ENCODE data around the gene HS1BP3. TPM values are rescaled to one million over a fixed set of nuclear protein-coding genes. Genes with fewer than 3 reads are reported as not detected.

HS1BP3 gene
- total RNA-seq, 1 experiment from 2014 or later: 17.1 TPM

DNA sequence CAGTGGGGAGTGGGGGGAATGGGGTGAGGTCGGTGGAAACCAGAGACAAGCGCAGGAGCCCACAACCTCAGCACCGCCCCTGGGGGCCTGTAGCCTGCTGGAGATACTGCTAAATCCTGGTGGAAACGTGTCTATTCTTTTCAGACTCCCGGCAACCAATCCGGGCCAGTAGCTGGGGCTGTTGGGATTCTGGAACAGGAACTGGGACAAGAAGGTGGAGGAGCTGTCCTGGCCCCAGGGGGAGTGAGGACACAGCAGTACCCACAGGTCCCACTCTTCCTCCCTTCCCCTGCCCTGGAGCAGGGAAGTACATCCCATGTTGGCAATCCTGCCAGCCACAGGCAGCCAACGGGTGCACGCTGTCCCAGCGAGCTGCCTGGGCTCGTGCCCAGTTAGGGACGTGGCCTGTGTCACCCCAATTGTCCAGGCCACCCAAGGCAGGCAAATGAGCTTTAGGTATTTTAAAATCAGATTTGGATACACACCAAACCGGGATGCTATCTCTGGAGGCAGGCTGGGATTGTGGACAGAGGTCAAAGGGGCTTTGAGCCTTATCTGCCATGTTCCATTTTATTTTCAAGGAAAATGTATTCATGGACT is 51.8 kb downstream of the HS1BP3 start (continued):
- TF ChIP-seq, protein P1, sequence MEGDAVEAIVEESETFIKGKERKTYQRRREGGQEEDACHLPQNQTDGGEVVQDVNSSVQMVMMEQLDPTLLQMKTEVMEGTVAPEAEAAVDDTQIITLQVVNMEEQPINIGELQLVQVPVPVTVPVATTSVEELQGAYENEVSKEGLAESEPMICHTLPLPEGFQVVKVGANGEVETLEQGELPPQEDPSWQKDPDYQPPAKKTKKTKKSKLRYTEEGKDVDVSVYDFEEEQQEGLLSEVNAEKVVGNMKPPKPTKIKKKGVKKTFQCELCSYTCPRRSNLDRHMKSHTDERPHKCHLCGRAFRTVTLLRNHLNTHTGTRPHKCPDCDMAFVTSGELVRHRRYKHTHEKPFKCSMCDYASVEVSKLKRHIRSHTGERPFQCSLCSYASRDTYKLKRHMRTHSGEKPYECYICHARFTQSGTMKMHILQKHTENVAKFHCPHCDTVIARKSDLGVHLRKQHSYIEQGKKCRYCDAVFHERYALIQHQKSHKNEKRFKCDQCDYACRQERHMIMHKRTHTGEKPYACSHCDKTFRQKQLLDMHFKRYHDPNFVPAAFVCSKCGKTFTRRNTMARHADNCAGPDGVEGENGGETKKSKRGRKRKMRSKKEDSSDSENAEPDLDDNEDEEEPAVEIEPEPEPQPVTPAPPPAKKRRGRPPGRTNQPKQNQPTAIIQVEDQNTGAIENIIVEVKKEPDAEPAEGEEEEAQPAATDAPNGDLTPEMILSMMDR (IDR thresholded peaks at IDR 0.05 in 2 of 3, conservative IDR thresholded peaks at IDR 0.05 in 1 of 3; ENCODE audit: borderline replicate concordance in 1 of 3, insufficient read depth in 1 of 3, low read depth in 2 of 3, low read length in 2 of 3): no peak
- TF ChIP-seq SRF (IDR thresholded peaks at IDR 0.05; ENCODE audit: low read depth) (no peak), EGR1 (IDR thresholded peaks at IDR 0.05; ENCODE audit: low read depth) (no peak), JUND (IDR thresholded peaks at IDR 0.05) (no peak)

- POLR2A ChIA-PET: interaction anchor here (2.9 kb wide), 1 partner anchor 151 kb away, joined by 17 read pairs; the partner anchor contains the start of gene RHOB
- H3K4me2 ChIP-seq (ENCODE audit: low read length): no peak overlapping the region
- RAD21 ChIA-PET (ENCODE audit: low non-redundant PET in 1 of 2, low total read pairs in 2 of 2, uncharacterized antibody in 2 of 2, unreplicated experiment in 2 of 2): no interaction called here
- H3K36me3 ChIP-seq (ENCODE audit: control insufficient read depth in 1 of 2, insufficient read depth in 2 of 2, low read length in 2 of 2): no peaks in the 10 kb centered on the region
- H3K9me2 ChIP-seq (ENCODE audit: insufficient read depth): no peaks in the 10 kb centered on the region
- H3K27ac ChIP-seq (ENCODE audit: low read depth, low read length): no peak overlapping the region
- no peak overlapping the region for H3K4me3 ChIP-seq (replicated peaks in 1 of 2; ENCODE audit: low read depth in 1 of 2, low read length in 2 of 2)
- DNase-seq (ENCODE audit: low read depth, low spot score): no peak
- intact Hi-C loops (cut with micrococcal nuclease): no loop called here
- ATAC-seq: no peak
- no peaks in the 10 kb centered on the region for H3K27me3 ChIP-seq (ENCODE audit: insufficient read depth, low read length)
- no peaks in the 10 kb centered on the region for H3K79me2 ChIP-seq (ENCODE audit: insufficient read depth, low read length)
- H4K20me1 ChIP-seq (ENCODE audit: insufficient read depth): no peaks in the 10 kb centered on the region
- no peaks in the 10 kb centered on the region for H3K9me3 ChIP-seq (ENCODE audit: control insufficient read depth in 1 of 2, insufficient read depth in 1 of 2, low read depth in 1 of 2, low read length in 2 of 2)
- no TSS peak for BruUV-seq (replicated peaks)
- H2AFZ ChIP-seq (ENCODE audit: low read depth, low read length, poor library complexity, severe bottlenecking): no peak overlapping the region
- CTCF ChIA-PET: interaction anchor here (1.3 to 1.5 kb wide), 2 partner anchors 11 to 147 kb away, joined by 3 to 5 read pairs; no protein-coding TSS in a partner anchor
- H3K9ac ChIP-seq (ENCODE audit: low read length): no peak overlapping the region
- peaks cover 27 to 52% of the 10 kb centered on the region in 2 experiments for H3K4me1 ChIP-seq (ENCODE audit: control insufficient read depth in 1 of 2, insufficient read depth in 2 of 2, low read length in 2 of 2)
- TF ChIP-seq, protein P2, sequence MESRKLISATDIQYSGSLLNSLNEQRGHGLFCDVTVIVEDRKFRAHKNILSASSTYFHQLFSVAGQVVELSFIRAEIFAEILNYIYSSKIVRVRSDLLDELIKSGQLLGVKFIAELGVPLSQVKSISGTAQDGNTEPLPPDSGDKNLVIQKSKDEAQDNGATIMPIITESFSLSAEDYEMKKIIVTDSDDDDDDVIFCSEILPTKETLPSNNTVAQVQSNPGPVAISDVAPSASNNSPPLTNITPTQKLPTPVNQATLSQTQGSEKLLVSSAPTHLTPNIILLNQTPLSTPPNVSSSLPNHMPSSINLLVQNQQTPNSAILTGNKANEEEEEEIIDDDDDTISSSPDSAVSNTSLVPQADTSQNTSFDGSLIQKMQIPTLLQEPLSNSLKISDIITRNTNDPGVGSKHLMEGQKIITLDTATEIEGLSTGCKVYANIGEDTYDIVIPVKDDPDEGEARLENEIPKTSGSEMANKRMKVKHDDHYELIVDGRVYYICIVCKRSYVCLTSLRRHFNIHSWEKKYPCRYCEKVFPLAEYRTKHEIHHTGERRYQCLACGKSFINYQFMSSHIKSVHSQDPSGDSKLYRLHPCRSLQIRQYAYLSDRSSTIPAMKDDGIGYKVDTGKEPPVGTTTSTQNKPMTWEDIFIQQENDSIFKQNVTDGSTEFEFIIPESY (IDR thresholded peaks at IDR 0.05; ENCODE audit: extremely low read depth, insufficient replicate concordance, low read length): no peak
- TF ChIP-seq FOSL1 (IDR thresholded peaks at IDR 0.05; ENCODE audit: low read depth) (no peak), POLR2A (IDR thresholded peaks at IDR 0.05; ENCODE audit: borderline replicate concordance, extremely low read depth, insufficient read depth, insufficient read length) (no peak), SRF (IDR thresholded peaks at IDR 0.05; ENCODE audit: low read depth) (no peak), MAX (IDR thresholded peaks at IDR 0.05) (no peak), CEBPB (IDR thresholded peaks at IDR 0.05; ENCODE audit: low read depth) (no peak), CBX3 (IDR thresholded peaks at IDR 0.05; ENCODE audit: low read depth) (no peak), ZFX (IDR thresholded peaks at IDR 0.05) (no peak), TCF7L2 (IDR thresholded peaks at IDR 0.05; ENCODE audit: borderline replicate concordance, extremely low read depth, insufficient read depth, insufficient read length) (no peak), ELF1 (IDR thresholded peaks at IDR 0.05; ENCODE audit: borderline replicate concordance, low read depth) (no peak)
- TF ChIP-seq, protein P3, sequence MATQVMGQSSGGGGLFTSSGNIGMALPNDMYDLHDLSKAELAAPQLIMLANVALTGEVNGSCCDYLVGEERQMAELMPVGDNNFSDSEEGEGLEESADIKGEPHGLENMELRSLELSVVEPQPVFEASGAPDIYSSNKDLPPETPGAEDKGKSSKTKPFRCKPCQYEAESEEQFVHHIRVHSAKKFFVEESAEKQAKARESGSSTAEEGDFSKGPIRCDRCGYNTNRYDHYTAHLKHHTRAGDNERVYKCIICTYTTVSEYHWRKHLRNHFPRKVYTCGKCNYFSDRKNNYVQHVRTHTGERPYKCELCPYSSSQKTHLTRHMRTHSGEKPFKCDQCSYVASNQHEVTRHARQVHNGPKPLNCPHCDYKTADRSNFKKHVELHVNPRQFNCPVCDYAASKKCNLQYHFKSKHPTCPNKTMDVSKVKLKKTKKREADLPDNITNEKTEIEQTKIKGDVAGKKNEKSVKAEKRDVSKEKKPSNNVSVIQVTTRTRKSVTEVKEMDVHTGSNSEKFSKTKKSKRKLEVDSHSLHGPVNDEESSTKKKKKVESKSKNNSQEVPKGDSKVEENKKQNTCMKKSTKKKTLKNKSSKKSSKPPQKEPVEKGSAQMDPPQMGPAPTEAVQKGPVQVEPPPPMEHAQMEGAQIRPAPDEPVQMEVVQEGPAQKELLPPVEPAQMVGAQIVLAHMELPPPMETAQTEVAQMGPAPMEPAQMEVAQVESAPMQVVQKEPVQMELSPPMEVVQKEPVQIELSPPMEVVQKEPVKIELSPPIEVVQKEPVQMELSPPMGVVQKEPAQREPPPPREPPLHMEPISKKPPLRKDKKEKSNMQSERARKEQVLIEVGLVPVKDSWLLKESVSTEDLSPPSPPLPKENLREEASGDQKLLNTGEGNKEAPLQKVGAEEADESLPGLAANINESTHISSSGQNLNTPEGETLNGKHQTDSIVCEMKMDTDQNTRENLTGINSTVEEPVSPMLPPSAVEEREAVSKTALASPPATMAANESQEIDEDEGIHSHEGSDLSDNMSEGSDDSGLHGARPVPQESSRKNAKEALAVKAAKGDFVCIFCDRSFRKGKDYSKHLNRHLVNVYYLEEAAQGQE (IDR thresholded peaks at IDR 0.05; ENCODE audit: low read depth): no peak
- TF ChIP-seq, protein P4, sequence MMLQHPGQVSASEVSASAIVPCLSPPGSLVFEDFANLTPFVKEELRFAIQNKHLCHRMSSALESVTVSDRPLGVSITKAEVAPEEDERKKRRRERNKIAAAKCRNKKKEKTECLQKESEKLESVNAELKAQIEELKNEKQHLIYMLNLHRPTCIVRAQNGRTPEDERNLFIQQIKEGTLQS (IDR thresholded peaks at IDR 0.05): no peak
These were observed 53.1 kb downstream of the HS1BP3 start for GRCh38 chr2:20597860-20598183.

Measured in HCT116 (cell line).